CD4-positive, CD25-positive, alpha-beta regulatory T cell (primary cell): ENCODE measurements around the gene RXYLT1. TPM values are rescaled to one million over a fixed set of nuclear protein-coding genes. Genes with fewer than 3 reads are reported as not detected.

Source experiments
- ATAC-seq, 2 donors: fragments of 150-1000 bp; cut with Tn5 transposase; one replicate each; pipeline ENCODE4 v1.10.0; 2021; ENCODE audit warnings: low read depth in 2 of 2, moderate number of reproducible peaks in 2 of 2, moderate library complexity in 1 of 2
- DNase-seq, 3 donors: peaks; one replicate each; pipeline versions ENCODE4 v3.0.0 to v3.0.0-alpha.2; 2012 to 2022; ENCODE audit warnings: mixed read lengths in 1 of 3
- H3K27ac ChIP-seq: one replicate; pipeline ENCODE4 v1.7.0; 2013; ENCODE audit warnings: mild to moderate bottlenecking, low read length; ENCODE audit not compliant: insufficient read depth, poor library complexity, severe bottlenecking
- H3K27me3 ChIP-seq: one replicate; pipeline ENCODE4 v1.7.0; 2013; ENCODE audit warnings: low read length; ENCODE audit not compliant: control insufficient read depth, insufficient read depth
- H3K36me3 ChIP-seq: one replicate; pipeline ENCODE4 v1.7.0; 2013; ENCODE audit warnings: mild to moderate bottlenecking, low read length, moderate library complexity; ENCODE audit not compliant: control insufficient read depth, insufficient read depth
- H3K4me1 ChIP-seq: 2 replicates; pipeline ENCODE4 v1.7.0; 2013; ENCODE audit warnings: mild to moderate bottlenecking, low read length; ENCODE audit not compliant: insufficient read depth, control insufficient read depth, poor library complexity, severe bottlenecking
- H3K4me3 ChIP-seq: one replicate; pipeline ENCODE4 v1.7.0; 2013; ENCODE audit warnings: low read depth, mild to moderate bottlenecking, low read length, moderate library complexity
- H3K9me3 ChIP-seq, 2 experiments: 1 replicate in 1 of 2; 2 replicates in 1 of 2; pipeline ENCODE4 v1.7.0; 2013; ENCODE audit warnings: low read length in 2 of 2, mild to moderate bottlenecking in 1 of 2, moderate library complexity in 1 of 2; ENCODE audit not compliant: control insufficient read depth in 2 of 2
- H3K27ac Mint-ChIP-seq, 3 donors: one replicate each; pipeline ENCODE4 v1.8.0; 2020 to 2022; ENCODE audit warnings: mild to moderate bottlenecking in 3 of 3, mixed read lengths in 3 of 3, moderate library complexity in 2 of 3
- H3K27me3 Mint-ChIP-seq: one replicate; pipeline ENCODE4 v1.8.0; 2022; ENCODE audit warnings: mild to moderate bottlenecking, mixed read lengths
- H3K36me3 Mint-ChIP-seq: one replicate; pipeline ENCODE4 v1.8.0; 2020; ENCODE audit warnings: mixed read lengths
- H3K4me1 Mint-ChIP-seq, 4 donors: one replicate each; pipeline ENCODE4 v1.8.0; 2020 to 2022; ENCODE audit warnings: mixed read lengths in 4 of 4, mild to moderate bottlenecking in 1 of 4
- H3K4me3 Mint-ChIP-seq, 4 donors: one replicate each; pipeline ENCODE4 v1.8.0; 2020 to 2022; ENCODE audit warnings: mild to moderate bottlenecking in 4 of 4, mixed read lengths in 4 of 4, moderate library complexity in 3 of 4
- H3K9me3 Mint-ChIP-seq, 7 donors: one replicate each; pipeline ENCODE4 v1.8.0; 2020 to 2022; ENCODE audit warnings: mixed read lengths in 7 of 7, mild to moderate bottlenecking in 3 of 7, moderate library complexity in 2 of 7
- polyA plus RNA-seq, 4 donors: library from polyadenylated mRNA; unstranded; fragments of 300-500 nt; fragmentation: Illumina TruSeq; gene quantifications; one replicate each; pipeline ENCODE4 v1.2.3, GENCODE V29; 2021
- total RNA-seq: library from RNA; stranded (reverse); gene quantifications from one replicate; pipeline ENCODE4 v1.2.3, GENCODE V29; 2022

The RXYLT1 gene
- total and polyA plus RNA-seq, 5 donors from 2014 or later: 8.9 to 15.5 (median 12.4) TPM

- DNase-seq: peak in 1 of 3 donors; percentile 5
- no peaks in the 10 kb centered on the region for H3K36me3 ChIP-seq
- no peak within 1 kb of the TSS for H3K27ac ChIP-seq
- no peaks in the 10 kb centered on the region for H3K36me3 Mint-ChIP-seq
- H3K27me3 Mint-ChIP-seq: peaks cover 57% of the 10 kb centered on the region
- peak within 1 kb of the TSS; percentile 88 to 93 (median 90) for H3K4me3 Mint-ChIP-seq
- no peak for ATAC-seq
- H3K4me1 Mint-ChIP-seq: peaks cover 0 to 10% (median 3%) of the 10 kb centered on the region in 4 donors
- no peaks in the 10 kb centered on the region for H3K9me3 Mint-ChIP-seq
- no peaks in the 10 kb centered on the region for H3K9me3 ChIP-seq
- H3K27ac Mint-ChIP-seq: no peak within 1 kb of the TSS
- peaks cover 19% of the 10 kb centered on the region for H3K4me1 ChIP-seq
- H3K27me3 ChIP-seq: peaks cover 17% of the 10 kb centered on the region
- peak within 1 kb of the TSS; percentile 28 for H3K4me3 ChIP-seq
Observed at GRCh38 chr12:63844391-63845341, 65.0 kb downstream of the RXYLT1 start, which contains the start of gene SRGAP1. SRGAP1 (plus strand) TSS chr12:63844700; CDS start chr12:63844817, 117 bp downstream.

- Mint-ChIP-seq H3K4me1 (peaks cover 0 to 10% (median 3%) of the 10 kb centered on the region in 4 donors), H3K27ac (no peak overlapping the region), H3K4me3 (no peak overlapping the region), H3K36me3 (no peaks in the 10 kb centered on the region), H3K9me3 (no peaks in the 10 kb centered on the region), H3K27me3 (peaks cover 56% of the 10 kb centered on the region)
- Histone ChIP-seq H3K27ac (no peak overlapping the region), H3K4me3 (no peak overlapping the region), H3K9me3 (no peaks in the 10 kb centered on the region), H3K27me3 (peaks cover 17% of the 10 kb centered on the region), H3K36me3 (no peaks in the 10 kb centered on the region), H3K4me1 (peaks cover 19% of the 10 kb centered on the region)
- no peak for ATAC-seq
- DNase-seq: no peak
Observed at GRCh38 chr12:63845726-63846125, 66.0 kb downstream of the RXYLT1 start.

DNA sequence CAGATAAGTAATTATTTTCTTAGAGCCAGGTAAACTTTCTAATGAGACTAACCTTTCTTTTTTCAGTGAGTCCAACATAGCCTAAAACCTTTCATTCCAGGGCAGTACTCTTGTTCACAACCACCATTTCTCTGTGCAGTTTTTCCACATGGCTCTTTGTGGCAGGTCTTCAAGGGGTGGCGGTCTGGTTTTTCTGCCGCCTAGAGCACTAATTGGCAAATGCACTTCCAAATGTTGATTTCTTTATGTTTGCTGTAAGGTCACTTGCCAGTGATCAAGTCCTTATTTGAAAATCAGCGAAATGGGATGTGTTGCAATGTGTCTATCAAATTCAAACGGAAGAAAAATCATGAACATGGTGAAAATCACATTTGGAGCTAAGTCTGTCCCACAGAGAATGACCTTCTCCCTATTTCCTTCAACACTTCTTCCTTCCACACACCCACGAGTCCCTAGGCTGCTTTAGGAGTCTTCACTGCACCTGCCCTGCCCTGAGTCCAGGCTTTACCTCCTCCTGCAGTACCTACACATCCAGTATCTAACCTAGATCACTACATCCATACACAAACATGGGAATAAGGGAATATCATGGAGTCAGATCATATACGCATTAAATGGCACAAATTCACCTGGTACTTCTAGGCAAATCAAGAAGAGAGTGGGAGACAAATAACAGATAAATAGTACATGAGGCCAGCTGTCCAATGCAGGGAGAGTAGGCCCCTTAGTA is 66.7 kb downstream of the RXYLT1 start:
- H3K4me3 Mint-ChIP-seq: no peak overlapping the region
- H3K4me1 Mint-ChIP-seq: peaks cover 0 to 10% (median 3%) of the 10 kb centered on the region in 4 donors
- H3K27ac Mint-ChIP-seq: no peak overlapping the region
- peaks cover 53% of the 10 kb centered on the region for H3K27me3 Mint-ChIP-seq
- no peaks in the 10 kb centered on the region for H3K36me3 Mint-ChIP-seq
- Histone ChIP-seq H3K4me1 (peaks cover 19% of the 10 kb centered on the region), H3K36me3 (no peaks in the 10 kb centered on the region), H3K27me3 (peaks cover 17% of the 10 kb centered on the region), H3K4me3 (no peak overlapping the region), H3K27ac (no peak overlapping the region), H3K9me3 (no peaks in the 10 kb centered on the region)
- no peak for ATAC-seq
- no peak for DNase-seq
- H3K9me3 Mint-ChIP-seq: no peaks in the 10 kb centered on the region

GRCh38 chr12:63848450-63848849 is 68.7 kb downstream of the RXYLT1 start:
- Mint-ChIP-seq H3K9me3 (no peaks in the 10 kb centered on the region), H3K4me1 (peaks cover 0 to 6% (median 2%) of the 10 kb centered on the region in 4 donors), H3K27me3 (peaks cover 39% of the 10 kb centered on the region), H3K36me3 (no peaks in the 10 kb centered on the region), H3K4me3 (no peak overlapping the region), H3K27ac (no peak overlapping the region)
- Histone ChIP-seq H3K36me3 (no peaks in the 10 kb centered on the region), H3K9me3 (no peaks in the 10 kb centered on the region), H3K4me3 (no peak overlapping the region), H3K27me3 (peaks cover 15% of the 10 kb centered on the region), H3K4me1 (peaks cover 14% of the 10 kb centered on the region), H3K27ac (no peak overlapping the region)
- ATAC-seq (no peak), DNase-seq (no peak)

DNA sequence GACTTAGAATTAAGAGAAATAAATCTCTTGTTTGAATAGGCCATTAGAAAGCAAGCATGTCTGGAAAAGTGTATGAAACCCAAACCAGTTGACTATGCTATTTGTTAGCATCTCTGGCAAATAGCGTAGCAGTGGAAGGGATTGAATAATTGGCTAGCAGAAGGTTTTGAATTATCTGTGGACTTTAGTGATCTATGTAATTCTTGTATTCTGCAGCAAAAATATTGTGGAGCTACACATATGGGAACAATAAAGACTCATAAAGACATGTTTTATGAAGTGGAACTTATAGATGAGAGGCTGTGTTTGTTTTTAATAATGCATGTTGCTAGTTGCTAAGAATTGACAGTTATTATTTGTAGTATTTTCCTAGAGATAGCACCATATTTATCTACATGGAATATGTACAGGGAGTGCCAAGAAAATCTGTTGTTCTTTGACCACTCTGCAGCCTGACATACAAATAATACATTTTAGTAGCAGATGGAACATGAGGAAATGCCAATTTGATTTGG is 69.5 kb downstream of the RXYLT1 start:
- Mint-ChIP-seq H3K4me1 (peaks cover 0 to 6% (median 2%) of the 10 kb centered on the region in 4 donors), H3K27ac (no peak overlapping the region), H3K36me3 (no peaks in the 10 kb centered on the region), H3K27me3 (peaks cover 39% of the 10 kb centered on the region), H3K9me3 (no peaks in the 10 kb centered on the region), H3K4me3 (no peak overlapping the region)
- H3K27me3 ChIP-seq: peaks cover 15% of the 10 kb centered on the region
- ATAC-seq (no peak), DNase-seq (no peak)
- no peaks in the 10 kb centered on the region for H3K36me3 ChIP-seq
- no peaks in the 10 kb centered on the region for H3K9me3 ChIP-seq
- H3K4me3 ChIP-seq: no peak overlapping the region
- peaks cover 8% of the 10 kb centered on the region for H3K4me1 ChIP-seq
- no peak overlapping the region for H3K27ac ChIP-seq

DNA sequence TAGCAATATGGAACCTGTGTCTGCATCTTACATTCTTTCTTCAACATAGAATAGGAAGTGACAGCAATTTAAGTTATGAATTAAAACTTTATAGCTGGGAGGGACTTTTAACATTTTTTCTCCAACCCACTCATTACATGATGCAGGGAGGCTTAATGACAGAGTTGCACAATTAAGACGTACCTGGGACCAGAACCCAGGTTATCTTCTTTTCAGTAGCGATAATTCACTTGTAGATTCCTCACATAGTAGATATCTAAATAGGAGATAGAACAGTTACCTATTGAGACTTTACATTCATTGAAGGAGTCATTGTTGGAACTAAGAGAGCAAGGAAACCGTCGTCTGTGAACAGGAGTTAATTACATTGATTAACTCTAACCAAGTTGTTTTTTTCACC is 69.9 kb downstream of the RXYLT1 start:
- Mint-ChIP-seq H3K27me3 (peaks cover 36% of the 10 kb centered on the region), H3K9me3 (no peaks in the 10 kb centered on the region), H3K4me1 (peaks cover 0 to 4% (median 1%) of the 10 kb centered on the region in 4 donors), H3K27ac (no peak overlapping the region), H3K4me3 (no peak overlapping the region), H3K36me3 (no peaks in the 10 kb centered on the region)
- Histone ChIP-seq H3K27ac (no peak overlapping the region), H3K9me3 (no peaks in the 10 kb centered on the region), H3K4me1 (peaks cover 3% of the 10 kb centered on the region), H3K36me3 (no peaks in the 10 kb centered on the region), H3K27me3 (peaks cover 15% of the 10 kb centered on the region), H3K4me3 (no peak overlapping the region)
- DNase-seq: no peak
- no peak for ATAC-seq

- DNase-seq: no peak
- Mint-ChIP-seq H3K4me3 (no peak overlapping the region), H3K27me3 (peaks cover 6% of the 10 kb centered on the region), H3K9me3 (no peaks in the 10 kb centered on the region), H3K27ac (no peak overlapping the region), H3K4me1 (no peaks in the 10 kb centered on the region), H3K36me3 (no peaks in the 10 kb centered on the region)
- no peak overlapping the region for H3K4me3 ChIP-seq
- no peaks in the 10 kb centered on the region for H3K9me3 ChIP-seq
- ATAC-seq: no peak
- H3K36me3 ChIP-seq: no peaks in the 10 kb centered on the region
- no peaks in the 10 kb centered on the region for H3K27me3 ChIP-seq
- no peak overlapping the region for H3K27ac ChIP-seq
- no peaks in the 10 kb centered on the region for H3K4me1 ChIP-seq
Observed at GRCh38 chr12:63853978-63854377, 74.3 kb downstream of the RXYLT1 start.
